ENCODE results near the gene GARIN3.

DNA sequence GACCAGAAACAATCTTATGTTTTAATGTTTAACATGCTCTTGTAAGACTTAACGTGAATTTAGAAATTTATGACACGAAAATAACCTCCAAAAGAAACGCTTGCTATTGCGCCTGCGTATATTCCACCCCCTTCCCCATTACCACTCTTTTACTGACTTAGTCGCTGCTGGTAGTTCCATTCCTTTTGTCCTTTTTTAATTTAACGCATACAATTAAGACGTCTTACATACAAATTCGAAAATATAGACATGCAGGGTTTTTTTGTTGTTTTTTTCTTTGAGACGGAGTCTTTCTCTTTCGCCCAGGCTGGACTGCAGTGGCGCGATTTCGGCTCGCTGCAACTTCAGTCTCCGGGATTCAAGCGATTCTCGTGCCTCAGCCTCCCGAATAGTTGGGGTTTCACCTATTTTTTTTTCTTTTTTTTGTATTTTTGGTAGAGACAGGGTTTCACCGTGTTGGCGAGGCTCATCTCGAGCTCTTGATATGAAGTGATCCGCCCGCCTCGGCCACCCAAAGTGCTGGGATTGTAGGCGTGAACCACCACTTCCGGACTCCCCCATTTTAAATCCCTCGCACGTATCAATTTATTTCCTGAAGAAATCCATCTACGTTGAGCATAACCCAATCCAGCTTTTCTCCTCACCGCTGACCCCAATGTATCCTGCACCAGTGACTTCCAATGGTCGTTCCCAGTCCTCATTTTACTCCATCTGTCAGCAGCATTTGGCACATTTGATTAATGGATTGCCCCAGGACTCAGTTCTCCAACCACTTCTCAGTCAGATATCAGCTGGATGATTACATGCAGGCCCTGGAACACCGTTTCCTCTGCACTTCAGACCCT is 22.7 kb downstream of the GARIN3 start:
- TF ChIP-seq, protein P1, sequence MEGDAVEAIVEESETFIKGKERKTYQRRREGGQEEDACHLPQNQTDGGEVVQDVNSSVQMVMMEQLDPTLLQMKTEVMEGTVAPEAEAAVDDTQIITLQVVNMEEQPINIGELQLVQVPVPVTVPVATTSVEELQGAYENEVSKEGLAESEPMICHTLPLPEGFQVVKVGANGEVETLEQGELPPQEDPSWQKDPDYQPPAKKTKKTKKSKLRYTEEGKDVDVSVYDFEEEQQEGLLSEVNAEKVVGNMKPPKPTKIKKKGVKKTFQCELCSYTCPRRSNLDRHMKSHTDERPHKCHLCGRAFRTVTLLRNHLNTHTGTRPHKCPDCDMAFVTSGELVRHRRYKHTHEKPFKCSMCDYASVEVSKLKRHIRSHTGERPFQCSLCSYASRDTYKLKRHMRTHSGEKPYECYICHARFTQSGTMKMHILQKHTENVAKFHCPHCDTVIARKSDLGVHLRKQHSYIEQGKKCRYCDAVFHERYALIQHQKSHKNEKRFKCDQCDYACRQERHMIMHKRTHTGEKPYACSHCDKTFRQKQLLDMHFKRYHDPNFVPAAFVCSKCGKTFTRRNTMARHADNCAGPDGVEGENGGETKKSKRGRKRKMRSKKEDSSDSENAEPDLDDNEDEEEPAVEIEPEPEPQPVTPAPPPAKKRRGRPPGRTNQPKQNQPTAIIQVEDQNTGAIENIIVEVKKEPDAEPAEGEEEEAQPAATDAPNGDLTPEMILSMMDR (IDR thresholded peaks at IDR 0.05), result no peak
- TF ChIP-seq POLR2A (IDR thresholded peaks at IDR 0.05), result no peak
